ENCODE measurements around the gene ATXN7L1. TPM values are rescaled to one million over a fixed set of nuclear protein-coding genes. Genes with fewer than 3 reads are reported as not detected.

The ATXN7L1 gene
- total RNA-seq, 4 donors from 2014 or later = 4.6 to 12.5 (median 10.1) TPM

DNA sequence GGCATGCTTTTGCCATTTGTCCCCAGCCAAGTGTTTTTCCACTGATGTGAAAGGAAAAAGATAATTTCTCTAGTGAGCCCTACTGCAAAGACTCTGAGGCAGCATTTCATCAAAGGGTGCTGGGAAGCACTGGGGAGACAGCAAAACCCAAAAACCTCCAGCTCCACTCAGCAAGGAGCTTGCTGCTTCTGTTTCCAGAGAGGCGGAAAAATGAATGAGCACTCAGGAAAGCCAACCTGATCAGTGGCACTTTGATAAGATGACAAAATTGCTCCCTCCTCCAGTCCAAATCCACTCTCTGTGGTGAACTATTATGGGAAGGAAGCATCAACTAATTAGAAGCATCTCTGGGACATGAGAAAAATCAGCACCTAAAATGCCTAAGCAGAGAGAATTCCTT is 68.2 kb downstream of the ATXN7L1 start:
- intact Hi-C loops (cut with DNase I) = no loop called here
- no peaks in the 10 kb centered on the region for H3K9me3 ChIP-seq
- no peak overlapping the region for H3K4me3 ChIP-seq
- no peak overlapping the region for H3K27ac ChIP-seq (replicated peaks in 1 of 4)
- no peaks in the 10 kb centered on the region for H3K27me3 ChIP-seq
- H3K36me3 ChIP-seq = no peaks in the 10 kb centered on the region
- TF ChIP-seq POLR2A (IDR thresholded peaks at IDR 0.05; ENCODE audit: low read depth) = no peak
- no peak for TF ChIP-seq EP300 (IDR thresholded peaks at IDR 0.05)
- TF ChIP-seq, protein P1, sequence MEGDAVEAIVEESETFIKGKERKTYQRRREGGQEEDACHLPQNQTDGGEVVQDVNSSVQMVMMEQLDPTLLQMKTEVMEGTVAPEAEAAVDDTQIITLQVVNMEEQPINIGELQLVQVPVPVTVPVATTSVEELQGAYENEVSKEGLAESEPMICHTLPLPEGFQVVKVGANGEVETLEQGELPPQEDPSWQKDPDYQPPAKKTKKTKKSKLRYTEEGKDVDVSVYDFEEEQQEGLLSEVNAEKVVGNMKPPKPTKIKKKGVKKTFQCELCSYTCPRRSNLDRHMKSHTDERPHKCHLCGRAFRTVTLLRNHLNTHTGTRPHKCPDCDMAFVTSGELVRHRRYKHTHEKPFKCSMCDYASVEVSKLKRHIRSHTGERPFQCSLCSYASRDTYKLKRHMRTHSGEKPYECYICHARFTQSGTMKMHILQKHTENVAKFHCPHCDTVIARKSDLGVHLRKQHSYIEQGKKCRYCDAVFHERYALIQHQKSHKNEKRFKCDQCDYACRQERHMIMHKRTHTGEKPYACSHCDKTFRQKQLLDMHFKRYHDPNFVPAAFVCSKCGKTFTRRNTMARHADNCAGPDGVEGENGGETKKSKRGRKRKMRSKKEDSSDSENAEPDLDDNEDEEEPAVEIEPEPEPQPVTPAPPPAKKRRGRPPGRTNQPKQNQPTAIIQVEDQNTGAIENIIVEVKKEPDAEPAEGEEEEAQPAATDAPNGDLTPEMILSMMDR (IDR thresholded peaks at IDR 0.05) = no peak
- no peak for TF ChIP-seq POLR2AphosphoS5 (IDR thresholded peaks at IDR 0.05)
- peaks cover 0 to 41% (median 29%) of the 10 kb centered on the region in 4 donors for H3K4me1 ChIP-seq
- WGBS = 100% methylated on average over 1 of the region's 1 CpG
- DNase-seq (ENCODE audit: extremely low spot score) = no peak

DNA sequence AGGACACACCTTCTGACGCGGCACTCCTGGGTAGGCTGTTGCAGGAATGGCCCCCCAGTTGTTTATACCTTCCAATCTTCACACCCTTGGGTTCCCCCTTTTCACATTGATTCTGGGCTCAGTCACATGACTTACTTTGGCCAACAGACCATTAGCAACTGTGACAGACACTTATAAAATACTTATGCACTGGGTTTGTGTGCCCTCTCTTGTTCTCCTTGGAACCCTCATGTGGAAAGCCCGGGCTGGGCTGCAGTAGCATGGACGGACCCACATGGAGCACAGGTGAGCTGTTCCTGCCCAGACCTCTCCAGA is 69.0 kb downstream of the ATXN7L1 start:
- H3K36me3 ChIP-seq = no peaks in the 10 kb centered on the region
- no peaks in the 10 kb centered on the region for H3K27me3 ChIP-seq
- no peaks in the 10 kb centered on the region for H3K9me3 ChIP-seq
- no peak for DNase-seq (ENCODE audit: extremely low spot score)
- 93% methylated on average over 4 of the region's 4 CpGs for WGBS
- no peak overlapping the region for H3K4me3 ChIP-seq
- intact Hi-C loops (cut with DNase I) = no loop called here
- TF ChIP-seq POLR2AphosphoS5 (IDR thresholded peaks at IDR 0.05) (no peak), POLR2A (IDR thresholded peaks at IDR 0.05; ENCODE audit: low read depth) (no peak), EP300 (IDR thresholded peaks at IDR 0.05) (no peak)
- TF ChIP-seq, protein P1 (IDR thresholded peaks at IDR 0.05) = no peak
- no peak overlapping the region for H3K27ac ChIP-seq (replicated peaks in 1 of 4)
- peaks cover 0 to 49% (median 37%) of the 10 kb centered on the region in 4 donors for H3K4me1 ChIP-seq

DNA sequence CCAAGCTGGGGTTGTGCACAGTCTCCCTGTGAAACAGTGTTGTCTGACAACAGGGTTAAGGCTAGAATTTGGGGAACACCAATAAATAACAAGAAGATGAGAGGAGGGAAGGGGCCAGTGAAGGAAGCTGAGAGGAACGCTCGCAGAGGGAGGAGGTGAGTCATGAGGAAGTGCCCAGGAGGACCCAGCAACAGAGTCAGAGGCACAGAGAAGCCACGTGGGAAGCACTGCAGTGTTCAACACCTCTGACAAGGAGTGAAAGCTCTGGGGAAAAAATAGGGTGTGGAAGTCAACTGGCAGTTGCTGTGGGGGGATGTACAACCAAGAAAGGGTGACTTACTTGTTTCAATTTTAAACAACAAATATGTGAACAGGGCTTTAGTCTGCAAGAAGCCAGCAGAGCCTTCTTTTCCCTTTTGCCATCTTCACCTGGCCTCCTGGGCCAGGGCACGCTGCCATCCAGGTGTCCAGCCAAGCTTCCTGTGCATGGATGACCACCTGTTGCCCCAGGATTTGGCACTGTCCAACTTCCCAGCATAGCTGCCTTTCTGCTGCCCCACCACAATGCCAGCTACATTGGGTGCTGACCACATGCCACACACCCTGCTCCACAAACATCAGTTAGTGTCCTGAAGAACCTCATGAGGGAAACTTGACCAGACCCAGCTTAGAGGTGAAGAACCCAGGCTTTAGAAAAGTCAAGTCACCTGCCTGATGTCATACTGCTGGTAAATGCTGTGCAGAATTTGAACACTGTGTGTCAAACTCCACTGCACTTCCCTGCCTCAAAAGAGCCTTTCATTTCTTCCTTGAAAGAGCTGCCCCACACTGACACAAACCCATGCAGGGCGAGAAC is 69.6 kb downstream of the ATXN7L1 start:
- H3K27ac ChIP-seq (replicated peaks in 1 of 4) = no peak overlapping the region
- H3K4me3 ChIP-seq = no peak overlapping the region
- no peaks in the 10 kb centered on the region for H3K9me3 ChIP-seq
- peaks cover 0 to 51% (median 38%) of the 10 kb centered on the region in 4 donors for H3K4me1 ChIP-seq
- 65% methylated on average over 5 of the region's 5 CpGs for WGBS
- no peak for DNase-seq (ENCODE audit: extremely low spot score)
- no peaks in the 10 kb centered on the region for H3K36me3 ChIP-seq
- intact Hi-C loops (cut with DNase I) = no loop called here
- TF ChIP-seq, protein P1 (IDR thresholded peaks at IDR 0.05) = no peak
- TF ChIP-seq EP300 (IDR thresholded peaks at IDR 0.05) = no peak
- no peaks in the 10 kb centered on the region for H3K27me3 ChIP-seq

DNA sequence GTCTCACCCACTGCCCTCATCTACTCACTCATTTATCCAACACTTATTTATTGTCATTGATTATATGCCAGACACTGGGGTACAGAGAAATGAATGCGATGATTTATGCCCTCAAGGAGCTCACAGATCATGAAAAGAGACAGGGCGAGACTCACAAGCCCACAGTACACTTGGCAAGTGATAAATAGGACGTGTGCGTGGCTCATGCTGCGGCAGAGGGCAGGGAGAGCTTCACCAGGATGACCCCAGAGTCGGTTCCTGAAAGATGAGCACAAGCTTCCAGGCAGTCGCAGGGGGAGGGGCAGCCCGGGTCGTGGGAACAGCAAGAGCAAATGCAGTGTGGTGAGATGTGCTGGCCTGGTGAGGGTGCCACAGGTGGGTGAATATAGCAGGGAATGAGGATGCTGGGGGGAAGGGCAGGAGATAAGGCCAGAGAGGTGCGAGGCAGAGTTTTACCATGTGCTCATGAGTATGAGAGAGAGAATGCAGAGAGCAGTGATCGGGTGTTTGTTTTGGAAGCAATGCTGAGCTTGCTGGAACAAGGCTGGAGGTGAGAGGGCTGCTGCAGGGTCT is 70.9 kb downstream of the ATXN7L1 start:
- intact Hi-C loops (cut with DNase I) = no loop called here
- H3K4me3 ChIP-seq = no peak overlapping the region
- H3K9me3 ChIP-seq = no peaks in the 10 kb centered on the region
- 69% methylated on average over 11 of the region's 11 CpGs for WGBS
- H3K27ac ChIP-seq (replicated peaks in 1 of 4) = no peak overlapping the region
- DNase-seq (ENCODE audit: extremely low spot score) = no peak
- H3K27me3 ChIP-seq = no peaks in the 10 kb centered on the region
- peaks cover 0 to 44% (median 36%) of the 10 kb centered on the region in 4 donors for H3K4me1 ChIP-seq
- TF ChIP-seq POLR2A (IDR thresholded peaks at IDR 0.05; ENCODE audit: low read depth) = no peak
- TF ChIP-seq EP300 (IDR thresholded peaks at IDR 0.05) = no peak
- TF ChIP-seq POLR2AphosphoS5 (IDR thresholded peaks at IDR 0.05) = no peak
- TF ChIP-seq, protein P1 (IDR thresholded peaks at IDR 0.05) = no peak
- H3K36me3 ChIP-seq = no peaks in the 10 kb centered on the region

All from esophagus muscularis mucosa (tissue), 4 donors.